Stimulated activated naive CD4-positive, alpha-beta T cell (primary cell): Measurements from ENCODE around the gene TCEAL1.
"Not testable (repeated sequence)": the region's sequence is repeated elsewhere in the genome, so short reads cannot be mapped to it uniquely, and the experiment has no call there.

Experiments used
- DNase-seq, 6 experiments: peaks; one replicate each; lab custom pipeline; 2025; lab: John Stamatoyannopoulos, UW

TCEAL1 gene

GRCh38 chrX:103635436-103635835 is 6.7 kb downstream of the TCEAL1 start:
- no peak for DNase-seq

GRCh38 chrX:103637604-103638338 is 9.0 kb downstream of the TCEAL1 start:
- DNase-seq = no peak

- DNase-seq = not testable (repeated sequence)
Observed at GRCh38 chrX:103638479-103639346, 9.9 kb downstream of the TCEAL1 start.

GRCh38 chrX:103640401-103641155 is 11.8 kb downstream of the TCEAL1 start:
- DNase-seq = no peak

- no peak for DNase-seq
Observed at GRCh38 chrX:103644125-103644524, 15.3 kb downstream of the TCEAL1 start.

- DNase-seq = no peak
Observed at GRCh38 chrX:103647630-103648029, 18.9 kb downstream of the TCEAL1 start.

GRCh38 chrX:103651151-103651773 is 22.5 kb downstream of the TCEAL1 start:
- DNase-seq = no peak

GRCh38 chrX:103655230-103656000 is 26.6 kb downstream of the TCEAL1 start:
- DNase-seq = not testable (repeated sequence)

GRCh38 chrX:103656617-103657016 is 27.8 kb downstream of the TCEAL1 start:
- no peak for DNase-seq

GRCh38 chrX:103657066-103657465 is 28.3 kb downstream of the TCEAL1 start:
- DNase-seq = not testable (repeated sequence)

GRCh38 chrX:103658681-103659433 is 30.1 kb downstream of the TCEAL1 start:
- DNase-seq = no peak

GRCh38 chrX:103659460-103659859 is 30.7 kb downstream of the TCEAL1 start:
- DNase-seq = not testable (repeated sequence)

- no peak for DNase-seq
Observed at GRCh38 chrX:103663981-103664762, 35.4 kb downstream of the TCEAL1 start.

GRCh38 chrX:103666202-103667107 is 37.7 kb downstream of the TCEAL1 start:
- DNase-seq = no peak

GRCh38 chrX:103669745-103670144 is 41.0 kb downstream of the TCEAL1 start:
- no peak for DNase-seq

- no peak for DNase-seq
Observed at GRCh38 chrX:103674531-103675454, 46.0 kb downstream of the TCEAL1 start.
